Astrocyte (in vitro differentiated cells and primary cell): ENCODE data around the gene CACNB1. TPM values are rescaled to one million over a fixed set of nuclear protein-coding genes. Genes with fewer than 3 reads are reported as not detected.

Experiments used
- DNase-seq: peaks from one replicate; pipeline ENCODE4 v3.0.0-alpha.2; 2010; ENCODE audit warnings: low read depth
- FAIRE-seq: peaks from 2 replicates; lab custom pipeline; 2011; peaks lifted over from hg19 to GRCh38; lab: Jason Lieb, UNC
- H2AFZ ChIP-seq: 2 replicates; pipeline ENCODE4 v1.6.0; 2012; ENCODE audit warnings: low read depth, low read length, inconsistent platforms
- H3K27ac ChIP-seq: 2 replicates; pipeline ENCODE4 v1.5.1; 2011; ENCODE audit warnings: low read depth, low read length, inconsistent platforms
- H3K27me3 ChIP-seq: 2 replicates; pipeline ENCODE4 v1.6.0; 2011; ENCODE audit warnings: low read length, inconsistent platforms; ENCODE audit not compliant: insufficient read depth
- H3K36me3 ChIP-seq: 2 replicates; pipeline ENCODE4 v1.5.1; 2011; ENCODE audit warnings: low read length, inconsistent platforms; ENCODE audit not compliant: insufficient read depth
- H3K4me1 ChIP-seq: 2 replicates; pipeline ENCODE4 v1.5.1; 2011; ENCODE audit warnings: low read length, inconsistent platforms; ENCODE audit not compliant: insufficient read depth
- H3K4me2 ChIP-seq: 2 replicates; pipeline ENCODE4 v1.6.0; 2012; ENCODE audit warnings: low read length, inconsistent platforms
- H3K4me3 ChIP-seq: 2 replicates; pipeline ENCODE4 v1.5.1; 2011; ENCODE audit warnings: low read depth, mild to moderate bottlenecking, low read length, inconsistent platforms; ENCODE audit not compliant: insufficient read depth
- H3K79me2 ChIP-seq: 2 replicates; pipeline ENCODE4 v1.6.0; 2012; ENCODE audit warnings: mild to moderate bottlenecking, low read length, inconsistent platforms; ENCODE audit not compliant: insufficient read depth
- H3K9ac ChIP-seq: 2 replicates; pipeline ENCODE4 v1.6.0; 2012; ENCODE audit warnings: mild to moderate bottlenecking, low read length, inconsistent platforms
- H3K9me3 ChIP-seq: 2 replicates; pipeline ENCODE4 v1.5.1; 2012; ENCODE audit warnings: low read depth, mild to moderate bottlenecking, low read length, inconsistent platforms; ENCODE audit not compliant: insufficient read depth
- H4K20me1 ChIP-seq: 2 replicates; pipeline ENCODE4 v1.6.0; 2012; ENCODE audit warnings: low read length, inconsistent platforms; ENCODE audit not compliant: insufficient read depth
- H3K27ac Mint-ChIP-seq: one replicate; pipeline ENCODE4 v1.8.0; 2021; ENCODE audit warnings: mild to moderate bottlenecking, mixed read lengths; ENCODE audit not compliant: unreplicated experiment
- H3K27me3 Mint-ChIP-seq: one replicate; pipeline ENCODE4 v1.8.0; 2021; ENCODE audit warnings: low read depth, mixed read lengths; ENCODE audit not compliant: unreplicated experiment
- H3K36me3 Mint-ChIP-seq: one replicate; pipeline ENCODE4 v1.8.0; 2021; ENCODE audit warnings: low read depth, mixed read lengths; ENCODE audit not compliant: unreplicated experiment
- H3K4me1 Mint-ChIP-seq: one replicate; pipeline ENCODE4 v1.8.0; 2021; ENCODE audit warnings: low read depth, mixed read lengths; ENCODE audit not compliant: unreplicated experiment
- H3K4me3 Mint-ChIP-seq: one replicate; pipeline ENCODE4 v1.8.0; 2021; ENCODE audit warnings: mild to moderate bottlenecking, moderate library complexity, mixed read lengths; ENCODE audit not compliant: unreplicated experiment
- H3K9me3 Mint-ChIP-seq: one replicate; pipeline ENCODE4 v1.8.0; 2021; ENCODE audit warnings: mild to moderate bottlenecking, mixed read lengths; ENCODE audit not compliant: unreplicated experiment
- CTCF ChIP-seq: IDR thresholded peaks from 2 replicates; pipeline ENCODE4 v1.5.1; 2011; ENCODE audit warnings: low read depth, mild to moderate bottlenecking, inconsistent platforms, low read length, moderate library complexity; ENCODE audit not compliant: insufficient read depth
- EZH2 ChIP-seq: IDR thresholded peaks from 2 replicates; pipeline ENCODE4 v1.6.1; 2012; ENCODE audit warnings: mild to moderate bottlenecking, low read length, inconsistent platforms; ENCODE audit not compliant: insufficient read depth
- total RNA-seq: library from RNA; stranded (reverse); gene quantifications from 2 replicates; pipeline ENCODE4 v1.2.1, GENCODE V29; 2021

Gene CACNB1
- total RNA-seq, 1 donor from 2014 or later = 16.6 TPM

DNA sequence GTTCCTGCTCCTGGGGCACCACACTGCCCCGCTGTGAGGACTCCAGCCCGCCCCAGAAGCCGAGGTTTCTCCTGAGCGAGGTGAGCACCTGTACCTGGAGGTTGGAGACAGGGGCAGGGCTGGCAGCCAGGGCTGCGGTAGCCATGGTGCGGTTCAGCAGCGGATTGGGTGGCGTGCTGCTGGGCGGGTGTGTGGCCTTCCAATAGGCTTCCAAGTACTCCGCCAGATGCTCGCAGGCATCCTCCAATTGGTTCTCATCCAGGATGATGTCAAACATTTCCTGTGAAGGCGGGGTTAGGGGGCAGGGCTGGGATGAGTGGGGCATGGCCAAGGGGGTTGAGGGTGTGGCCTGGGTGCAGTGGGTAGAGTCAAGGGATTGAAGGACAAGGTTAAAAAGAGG lies 20.2 kb downstream of the CACNB1 start:
- Mint-ChIP-seq H3K4me1 (no peaks in the 10 kb centered on the region), H3K27me3 (peaks cover 1% of the 10 kb centered on the region), H3K4me3 (no peak overlapping the region), H3K36me3 (peaks cover 27% of the 10 kb centered on the region), H3K9me3 (no peaks in the 10 kb centered on the region), H3K27ac (peak overlapping the region; percentile 41)
- peaks cover 52% of the 10 kb centered on the region for H4K20me1 ChIP-seq
- no peak overlapping the region for H3K9ac ChIP-seq
- no peaks in the 10 kb centered on the region for H3K79me2 ChIP-seq
- no peaks in the 10 kb centered on the region for H3K9me3 ChIP-seq
- H3K4me3 ChIP-seq = no peak overlapping the region
- no peak overlapping the region for H2AFZ ChIP-seq
- peaks cover 8% of the 10 kb centered on the region for H3K4me1 ChIP-seq
- no peak for TF ChIP-seq CTCF
- TF ChIP-seq EZH2 = no peak
- peaks cover 22% of the 10 kb centered on the region for H3K36me3 ChIP-seq
- no peak overlapping the region for H3K27ac ChIP-seq
- no peak for FAIRE-seq
- H3K27me3 ChIP-seq = no peaks in the 10 kb centered on the region
- H3K4me2 ChIP-seq = no peak overlapping the region
- DNase-seq = no peak

DNA sequence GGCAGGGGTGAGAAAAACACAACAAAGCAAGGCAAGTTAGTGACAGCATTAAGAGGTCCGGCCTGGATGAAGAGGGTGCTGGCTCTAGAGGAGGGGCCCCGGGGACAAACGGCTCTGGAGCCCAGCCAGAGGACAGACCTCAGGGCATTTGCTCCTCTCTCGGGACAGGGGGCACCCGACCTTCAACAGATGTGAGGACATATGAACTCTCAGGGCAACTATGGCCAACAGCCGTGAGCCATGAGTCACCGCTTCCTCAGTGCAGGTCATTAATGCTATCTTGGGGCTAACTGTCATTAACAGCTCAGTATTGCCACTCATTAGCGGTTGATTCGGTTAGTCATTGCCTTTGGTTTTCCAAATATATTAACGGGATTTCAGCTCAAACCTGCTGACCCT lies 21.8 kb downstream of the CACNB1 start:
- Histone ChIP-seq H3K9me3 (no peaks in the 10 kb centered on the region), H2AFZ (no peak overlapping the region), H3K79me2 (no peaks in the 10 kb centered on the region), H4K20me1 (peaks cover 47% of the 10 kb centered on the region), H3K4me1 (peaks cover 8% of the 10 kb centered on the region), H3K36me3 (peaks cover 18% of the 10 kb centered on the region), H3K27me3 (no peaks in the 10 kb centered on the region), H3K4me2 (no peak overlapping the region), H3K27ac (no peak overlapping the region), H3K4me3 (no peak overlapping the region), H3K9ac (no peak overlapping the region)
- FAIRE-seq (no peak), DNase-seq (no peak)
- no peak overlapping the region for H3K27ac Mint-ChIP-seq
- no peak for TF ChIP-seq EZH2
- no peak for TF ChIP-seq CTCF
- no peaks in the 10 kb centered on the region for H3K4me1 Mint-ChIP-seq
- no peaks in the 10 kb centered on the region for H3K9me3 Mint-ChIP-seq
- H3K27me3 Mint-ChIP-seq = peaks cover 7% of the 10 kb centered on the region
- peaks cover 24% of the 10 kb centered on the region for H3K36me3 Mint-ChIP-seq
- H3K4me3 Mint-ChIP-seq = no peak overlapping the region

DNA sequence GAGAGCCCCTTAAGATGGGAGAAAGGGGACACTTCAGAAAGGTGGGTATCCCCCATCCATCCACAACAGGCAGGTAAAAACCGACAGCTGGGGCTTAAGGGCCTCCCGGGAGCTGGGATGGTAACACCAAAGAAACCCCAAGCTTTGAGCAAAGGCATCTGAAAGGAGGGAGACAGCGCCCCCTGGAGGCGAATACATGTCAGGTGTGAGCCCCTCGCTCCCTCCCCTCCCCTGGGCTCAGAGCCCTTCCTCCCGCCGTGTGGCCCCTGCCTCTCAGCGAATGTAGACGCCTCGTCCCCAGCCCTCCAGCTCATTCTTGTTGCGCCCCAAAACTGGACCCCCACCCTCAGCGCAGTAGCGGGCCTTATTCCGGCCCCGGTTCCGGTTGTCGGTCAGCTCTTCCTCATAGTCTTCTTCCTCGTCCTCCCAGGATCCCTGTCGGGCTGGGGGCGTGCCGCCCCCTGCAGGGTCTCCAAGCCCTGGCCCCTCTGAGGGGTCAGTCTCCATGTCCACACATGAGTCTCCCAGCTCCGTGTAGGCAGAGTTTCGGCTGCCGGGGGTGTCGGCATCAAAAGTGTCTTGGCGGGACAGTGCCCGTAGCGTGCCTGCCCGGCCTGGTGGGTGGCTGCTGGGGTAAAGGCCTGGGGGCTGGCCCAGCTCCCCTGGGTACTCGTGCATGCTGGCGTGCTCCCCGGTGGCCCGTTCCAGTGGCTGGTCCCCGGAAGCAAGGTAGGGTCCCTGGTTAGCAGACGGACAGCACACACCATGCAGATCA lies 22.4 kb downstream of the CACNB1 start:
- H3K4me1 Mint-ChIP-seq = no peaks in the 10 kb centered on the region
- Histone ChIP-seq H3K4me2 (no peak overlapping the region), H3K27me3 (no peaks in the 10 kb centered on the region), H4K20me1 (peaks cover 47% of the 10 kb centered on the region), H3K9ac (no peak overlapping the region), H2AFZ (no peak overlapping the region), H3K36me3 (peaks cover 18% of the 10 kb centered on the region), H3K4me3 (no peak overlapping the region), H3K4me1 (peaks cover 8% of the 10 kb centered on the region), H3K9me3 (no peaks in the 10 kb centered on the region), H3K27ac (no peak overlapping the region), H3K79me2 (no peaks in the 10 kb centered on the region)
- no peak for DNase-seq
- no peak overlapping the region for H3K27ac Mint-ChIP-seq
- TF ChIP-seq EZH2 (no peak), CTCF (peak; percentile 60)
- no peaks in the 10 kb centered on the region for H3K9me3 Mint-ChIP-seq
- peaks cover 9% of the 10 kb centered on the region for H3K27me3 Mint-ChIP-seq
- no peak overlapping the region for H3K4me3 Mint-ChIP-seq
- H3K36me3 Mint-ChIP-seq = peaks cover 25% of the 10 kb centered on the region
- no peak for FAIRE-seq
